SU-DHL-6 (cell line): ENCODE results near the gene TACO1.

Experiments
- EZH2phosphoT487 ChIP-seq: fragments of 200-600 bp; sonication (generic), shearing (Covaris generic); conservative IDR thresholded peaks from 2 replicates; pipeline ENCODE4 v1.6.1; 2018; ENCODE audit warnings: mild to moderate bottlenecking, antibody characterized with exemption, low read length, moderate library complexity, mixed read lengths
- TF ChIP-seq, protein P1 (sequence below): fragments of 200-600 bp; sonication (generic); IDR thresholded peaks from one replicate; pipeline ENCODE4 v1.5.1; 2017; ENCODE audit warnings: antibody characterized with exemption, mild to moderate bottlenecking, low read length, moderate library complexity; ENCODE audit not compliant: insufficient read depth, poor library complexity, severe bottlenecking

DNA sequence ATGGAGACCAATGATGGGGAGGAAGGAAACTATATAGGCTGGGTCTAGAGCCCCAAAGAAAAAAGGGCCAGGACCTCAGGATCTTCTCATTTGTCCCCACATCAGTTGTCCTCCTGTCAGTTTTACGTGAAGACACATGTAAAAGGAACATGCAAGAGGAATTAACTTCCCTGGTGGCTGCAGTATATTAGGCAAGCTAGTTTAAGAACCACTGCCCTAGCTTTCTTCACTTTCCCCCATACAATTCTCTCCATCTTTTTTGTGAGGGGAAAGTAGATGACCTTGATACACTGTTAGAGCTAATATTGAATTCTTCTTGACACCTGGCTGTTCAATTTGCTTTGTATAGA, 23.8 kb downstream of the TACO1 start:
- TF ChIP-seq, protein P1, sequence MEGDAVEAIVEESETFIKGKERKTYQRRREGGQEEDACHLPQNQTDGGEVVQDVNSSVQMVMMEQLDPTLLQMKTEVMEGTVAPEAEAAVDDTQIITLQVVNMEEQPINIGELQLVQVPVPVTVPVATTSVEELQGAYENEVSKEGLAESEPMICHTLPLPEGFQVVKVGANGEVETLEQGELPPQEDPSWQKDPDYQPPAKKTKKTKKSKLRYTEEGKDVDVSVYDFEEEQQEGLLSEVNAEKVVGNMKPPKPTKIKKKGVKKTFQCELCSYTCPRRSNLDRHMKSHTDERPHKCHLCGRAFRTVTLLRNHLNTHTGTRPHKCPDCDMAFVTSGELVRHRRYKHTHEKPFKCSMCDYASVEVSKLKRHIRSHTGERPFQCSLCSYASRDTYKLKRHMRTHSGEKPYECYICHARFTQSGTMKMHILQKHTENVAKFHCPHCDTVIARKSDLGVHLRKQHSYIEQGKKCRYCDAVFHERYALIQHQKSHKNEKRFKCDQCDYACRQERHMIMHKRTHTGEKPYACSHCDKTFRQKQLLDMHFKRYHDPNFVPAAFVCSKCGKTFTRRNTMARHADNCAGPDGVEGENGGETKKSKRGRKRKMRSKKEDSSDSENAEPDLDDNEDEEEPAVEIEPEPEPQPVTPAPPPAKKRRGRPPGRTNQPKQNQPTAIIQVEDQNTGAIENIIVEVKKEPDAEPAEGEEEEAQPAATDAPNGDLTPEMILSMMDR: no peak
- no peak for TF ChIP-seq EZH2phosphoT487
